ENCODE measurements around the gene KLHL41.

DNA sequence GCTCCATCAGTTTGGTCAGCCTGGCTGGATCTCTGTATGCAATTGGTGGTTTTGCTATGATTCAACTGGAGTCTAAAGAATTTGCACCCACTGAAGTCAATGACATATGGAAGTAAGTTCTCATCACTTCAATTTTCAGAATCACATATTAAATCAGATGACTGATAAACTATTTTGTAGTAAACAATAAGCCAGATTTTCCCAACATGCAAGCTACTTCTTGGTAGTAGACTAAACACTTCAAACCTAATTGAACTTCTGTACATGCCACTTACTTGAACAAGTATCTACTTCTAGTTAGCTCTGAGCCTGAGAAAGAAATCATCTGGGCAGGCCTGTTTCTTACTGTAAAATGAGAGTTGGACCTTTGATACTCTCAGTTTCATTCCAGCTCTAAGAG lies 11.4 kb downstream of the KLHL41 start:
- TF ChIP-seq POLR2AphosphoS5 (IDR thresholded peaks at IDR 0.05) (no peak), POLR2A (IDR thresholded peaks at IDR 0.05) (no peak), EP300 (IDR thresholded peaks at IDR 0.05) (no peak)
- TF ChIP-seq, protein P1, sequence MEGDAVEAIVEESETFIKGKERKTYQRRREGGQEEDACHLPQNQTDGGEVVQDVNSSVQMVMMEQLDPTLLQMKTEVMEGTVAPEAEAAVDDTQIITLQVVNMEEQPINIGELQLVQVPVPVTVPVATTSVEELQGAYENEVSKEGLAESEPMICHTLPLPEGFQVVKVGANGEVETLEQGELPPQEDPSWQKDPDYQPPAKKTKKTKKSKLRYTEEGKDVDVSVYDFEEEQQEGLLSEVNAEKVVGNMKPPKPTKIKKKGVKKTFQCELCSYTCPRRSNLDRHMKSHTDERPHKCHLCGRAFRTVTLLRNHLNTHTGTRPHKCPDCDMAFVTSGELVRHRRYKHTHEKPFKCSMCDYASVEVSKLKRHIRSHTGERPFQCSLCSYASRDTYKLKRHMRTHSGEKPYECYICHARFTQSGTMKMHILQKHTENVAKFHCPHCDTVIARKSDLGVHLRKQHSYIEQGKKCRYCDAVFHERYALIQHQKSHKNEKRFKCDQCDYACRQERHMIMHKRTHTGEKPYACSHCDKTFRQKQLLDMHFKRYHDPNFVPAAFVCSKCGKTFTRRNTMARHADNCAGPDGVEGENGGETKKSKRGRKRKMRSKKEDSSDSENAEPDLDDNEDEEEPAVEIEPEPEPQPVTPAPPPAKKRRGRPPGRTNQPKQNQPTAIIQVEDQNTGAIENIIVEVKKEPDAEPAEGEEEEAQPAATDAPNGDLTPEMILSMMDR (IDR thresholded peaks at IDR 0.05), result no peak

All from upper lobe of left lung (tissue), 4 donors.